ENCODE measurements around the gene NTN4. TPM values are rescaled to one million over a fixed set of nuclear protein-coding genes. Genes with fewer than 3 reads are reported as not detected.

The NTN4 gene
- total RNA-seq, 2 donors from 2014 or later: 79.2 to 118 TPM

DNA sequence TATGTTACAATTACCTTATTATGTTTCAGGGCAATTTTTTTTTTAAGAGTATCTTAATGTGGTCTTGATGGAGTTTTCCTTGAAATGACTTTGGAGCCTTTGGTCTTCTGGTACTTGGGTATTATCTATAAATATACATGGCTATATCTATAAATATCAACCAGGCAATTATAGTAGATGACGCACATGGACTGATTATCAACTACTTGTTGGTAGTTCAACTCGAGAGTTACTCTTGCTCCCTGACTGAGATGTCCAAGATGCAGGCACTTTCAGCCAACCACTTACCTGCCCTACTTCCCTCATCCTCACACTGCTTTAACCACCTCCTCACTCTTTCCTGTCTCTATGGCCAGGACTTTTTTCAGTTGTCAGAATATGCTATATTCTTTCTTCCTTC is 85.4 kb downstream of the NTN4 start:
- Histone ChIP-seq H3K4me3 (no peak overlapping the region), H3K36me3 (no peaks in the 10 kb centered on the region), H3K4me1 (replicated peaks) (no peaks in the 10 kb centered on the region), H3K27me3 (replicated peaks; ENCODE audit: insufficient read depth) (no peaks in the 10 kb centered on the region), H3K9me3 (no peaks in the 10 kb centered on the region), H3K27ac (no peak overlapping the region)
- TF ChIP-seq POLR2A (IDR thresholded peaks at IDR 0.05): no peak
- no peak for TF ChIP-seq POLR2AphosphoS5 (IDR thresholded peaks at IDR 0.05)
- TF ChIP-seq, protein P1, sequence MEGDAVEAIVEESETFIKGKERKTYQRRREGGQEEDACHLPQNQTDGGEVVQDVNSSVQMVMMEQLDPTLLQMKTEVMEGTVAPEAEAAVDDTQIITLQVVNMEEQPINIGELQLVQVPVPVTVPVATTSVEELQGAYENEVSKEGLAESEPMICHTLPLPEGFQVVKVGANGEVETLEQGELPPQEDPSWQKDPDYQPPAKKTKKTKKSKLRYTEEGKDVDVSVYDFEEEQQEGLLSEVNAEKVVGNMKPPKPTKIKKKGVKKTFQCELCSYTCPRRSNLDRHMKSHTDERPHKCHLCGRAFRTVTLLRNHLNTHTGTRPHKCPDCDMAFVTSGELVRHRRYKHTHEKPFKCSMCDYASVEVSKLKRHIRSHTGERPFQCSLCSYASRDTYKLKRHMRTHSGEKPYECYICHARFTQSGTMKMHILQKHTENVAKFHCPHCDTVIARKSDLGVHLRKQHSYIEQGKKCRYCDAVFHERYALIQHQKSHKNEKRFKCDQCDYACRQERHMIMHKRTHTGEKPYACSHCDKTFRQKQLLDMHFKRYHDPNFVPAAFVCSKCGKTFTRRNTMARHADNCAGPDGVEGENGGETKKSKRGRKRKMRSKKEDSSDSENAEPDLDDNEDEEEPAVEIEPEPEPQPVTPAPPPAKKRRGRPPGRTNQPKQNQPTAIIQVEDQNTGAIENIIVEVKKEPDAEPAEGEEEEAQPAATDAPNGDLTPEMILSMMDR (IDR thresholded peaks at IDR 0.05): no peak
- no peak for DNase-seq (ENCODE audit: low spot score)
- intact Hi-C loops (cut with DNase I): no loop called here
- 96% methylated on average over 2 of the region's 2 CpGs for WGBS

DNA sequence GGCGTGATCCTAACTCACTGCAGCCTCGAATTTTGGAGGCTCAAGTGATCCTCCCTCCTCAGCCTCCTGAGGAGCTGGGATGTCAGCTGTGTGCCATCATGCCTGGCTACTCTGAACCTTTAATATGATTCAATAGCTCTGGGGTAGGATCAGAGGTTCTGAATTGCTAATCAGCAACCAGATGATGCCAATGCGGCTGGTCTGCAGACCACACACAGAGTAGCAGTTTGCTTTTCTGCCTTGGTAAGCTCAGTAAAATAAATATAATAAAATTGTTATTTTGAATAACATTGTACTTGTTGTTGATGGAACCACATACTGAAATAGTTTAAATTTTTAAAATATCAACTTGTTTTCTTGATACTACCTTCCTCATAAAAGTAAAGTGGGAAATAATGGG is 86.6 kb downstream of the NTN4 start:
- no peaks in the 10 kb centered on the region for H3K4me1 ChIP-seq (replicated peaks)
- H3K4me3 ChIP-seq: no peak overlapping the region
- TF ChIP-seq POLR2AphosphoS5 (IDR thresholded peaks at IDR 0.05): no peak
- no peak for TF ChIP-seq POLR2A (IDR thresholded peaks at IDR 0.05)
- TF ChIP-seq, protein P1 (IDR thresholded peaks at IDR 0.05): no peak
- no peaks in the 10 kb centered on the region for H3K9me3 ChIP-seq
- WGBS: 97% methylated on average over 3 of the region's 3 CpGs
- no peak overlapping the region for H3K27ac ChIP-seq
- no peaks in the 10 kb centered on the region for H3K27me3 ChIP-seq (replicated peaks; ENCODE audit: insufficient read depth)
- intact Hi-C loops (cut with DNase I): no loop called here
- H3K36me3 ChIP-seq: no peaks in the 10 kb centered on the region
- DNase-seq (ENCODE audit: low spot score): no peak

DNA sequence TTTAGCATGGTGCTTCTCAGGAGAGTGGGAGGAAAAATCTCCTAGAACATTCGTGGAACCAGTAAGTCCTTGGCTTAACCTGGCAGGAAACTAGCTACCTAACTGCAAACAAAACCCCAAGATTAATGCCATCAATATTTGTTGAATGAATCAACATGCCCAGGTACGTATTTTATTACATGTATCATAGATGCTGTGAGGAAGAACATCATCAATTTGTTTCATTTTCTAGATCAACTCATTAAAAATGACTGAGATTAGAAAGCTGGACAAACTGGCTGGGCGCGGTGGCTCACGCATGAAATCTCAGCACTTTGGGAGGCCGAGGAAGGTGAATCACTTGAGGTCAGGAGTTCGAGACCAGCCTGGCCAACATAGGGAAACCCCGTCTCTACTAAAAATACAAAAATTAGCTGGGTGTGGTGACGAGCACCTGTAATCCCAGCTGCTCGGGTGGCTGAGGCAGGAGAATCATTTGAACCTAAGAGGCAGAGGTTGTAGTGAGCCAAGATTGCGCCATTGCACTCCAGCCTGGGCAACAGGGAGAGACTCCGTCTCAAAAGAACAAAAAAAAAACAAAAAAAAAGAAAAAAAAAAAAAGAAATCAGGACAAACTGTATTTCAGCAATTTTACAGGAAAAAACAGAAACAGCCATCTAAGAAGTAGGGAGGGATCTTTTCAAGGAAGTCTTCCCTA is 88.7 kb downstream of the NTN4 start:
- Histone ChIP-seq H3K4me3 (no peak overlapping the region), H3K4me1 (replicated peaks) (no peaks in the 10 kb centered on the region), H3K9me3 (no peaks in the 10 kb centered on the region), H3K27ac (no peak overlapping the region), H3K36me3 (no peaks in the 10 kb centered on the region), H3K27me3 (replicated peaks; ENCODE audit: insufficient read depth) (no peaks in the 10 kb centered on the region)
- 66% methylated on average over 12 of the region's 12 CpGs for WGBS
- intact Hi-C loops (cut with DNase I): no loop called here
- no peak for TF ChIP-seq POLR2A (IDR thresholded peaks at IDR 0.05)
- no peak for TF ChIP-seq POLR2AphosphoS5 (IDR thresholded peaks at IDR 0.05)
- TF ChIP-seq, protein P1 (IDR thresholded peaks at IDR 0.05): no peak
- DNase-seq (ENCODE audit: low spot score): no peak

- H3K27ac ChIP-seq: no peak overlapping the region
- TF ChIP-seq POLR2AphosphoS5 (IDR thresholded peaks at IDR 0.05) (no peak), POLR2A (IDR thresholded peaks at IDR 0.05) (no peak)
- TF ChIP-seq, protein P1 (IDR thresholded peaks at IDR 0.05): no peak
- H3K36me3 ChIP-seq: no peaks in the 10 kb centered on the region
- WGBS: 33% methylated on average over 2 of the region's 2 CpGs
- DNase-seq (ENCODE audit: low spot score): no peak
- no peak overlapping the region for H3K4me3 ChIP-seq
- H3K9me3 ChIP-seq: no peaks in the 10 kb centered on the region
- intact Hi-C loops (cut with DNase I): no loop called here
- no peaks in the 10 kb centered on the region for H3K4me1 ChIP-seq (replicated peaks)
- no peaks in the 10 kb centered on the region for H3K27me3 ChIP-seq (replicated peaks; ENCODE audit: insufficient read depth)
These were observed 89.3 kb downstream of the NTN4 start for GRCh38 chr12:95701275-95701674.

- Histone ChIP-seq H3K4me1 (replicated peaks) (no peaks in the 10 kb centered on the region), H3K36me3 (no peaks in the 10 kb centered on the region), H3K27me3 (replicated peaks; ENCODE audit: insufficient read depth) (no peaks in the 10 kb centered on the region), H3K9me3 (no peaks in the 10 kb centered on the region), H3K27ac (no peak overlapping the region), H3K4me3 (no peak overlapping the region)
- no peak for TF ChIP-seq POLR2AphosphoS5 (IDR thresholded peaks at IDR 0.05)
- no peak for TF ChIP-seq POLR2A (IDR thresholded peaks at IDR 0.05)
- TF ChIP-seq, protein P1 (IDR thresholded peaks at IDR 0.05): no peak
- WGBS: 77% methylated on average over 7 of the region's 7 CpGs
- no peak for DNase-seq (ENCODE audit: low spot score)
- intact Hi-C loops (cut with DNase I): no loop called here
These were observed 90.2 kb downstream of the NTN4 start for GRCh38 chr12:95700316-95700785.

Measured in prostate gland (tissue), 2 donors.